Cardiac muscle cell (in vitro differentiated cells and primary cell): Measurements from ENCODE around the gene EPB41. TPM values are rescaled to one million over a fixed set of nuclear protein-coding genes. Genes with fewer than 3 reads are reported as not detected.
"Not testable (repeated sequence)": the region's sequence is repeated elsewhere in the genome, so short reads cannot be mapped to it uniquely, and the experiment has no call there.

Source experiments
- DNase-seq, 2 donors: peaks; one replicate each; pipeline versions ENCODE4 v3.0.0 to v3.0.0-alpha.2; 2010 to 2017; ENCODE audit warnings: low read depth in 1 of 2, low spot score in 1 of 2
- H3K27ac ChIP-seq: fragments of 200-600 bp; sonication (generic); 2 replicates; pipeline ENCODE4 v1.5.1; 2016
- H3K27me3 ChIP-seq: fragments of 200-600 bp; sonication (generic); 2 replicates; pipeline ENCODE4 v1.6.0; 2016; ENCODE audit warnings: control low read depth
- H3K36me3 ChIP-seq: fragments of 200-600 bp; sonication (generic); 2 replicates; pipeline ENCODE4 v1.5.1; 2016; ENCODE audit warnings: control low read depth
- H3K4me1 ChIP-seq: fragments of 200-600 bp; sonication (generic); 2 replicates; pipeline ENCODE4 v1.8.1; 2017; ENCODE audit warnings: low read depth, mild to moderate bottlenecking, mixed run types
- H3K4me3 ChIP-seq: fragments of 200-600 bp; sonication (generic); 2 replicates; pipeline ENCODE4 v1.5.1; 2016; ENCODE audit warnings: mild to moderate bottlenecking
- H3K9me3 ChIP-seq: fragments of 200-600 bp; sonication (generic); 2 replicates; pipeline ENCODE4 v1.5.1; 2017; ENCODE audit warnings: low read depth, mild to moderate bottlenecking, control low read depth
- polyA plus RNA-seq: library from polyadenylated mRNA; unstranded; fragments of >200 nt; fragmentation: Nextera tagmentation; extraction: Ambion mirVana; gene quantifications from 2 replicates; pipeline ENCODE4 v1.2.1, GENCODE V29; 2016
- total RNA-seq: library from RNA; depleted of rRNA; stranded (reverse); fragments of >200 nt; gene quantifications from 2 replicates; pipeline ENCODE4 v1.2.3, GENCODE V29; 2016
- TF ChIP-seq, protein P1 (sequence below): IDR thresholded peaks from 2 replicates; pipeline ENCODE4 v1.5.1; 2012; ENCODE audit warnings: low read depth, mild to moderate bottlenecking, low read length

Gene EPB41
- total and polyA plus RNA-seq, 2 experiments from 2014 or later: 15.4 to 50.5 TPM

GRCh38 chr1:28954126-28954726 lies 39.9 kb downstream of the EPB41 start:
- TF ChIP-seq, protein P1, sequence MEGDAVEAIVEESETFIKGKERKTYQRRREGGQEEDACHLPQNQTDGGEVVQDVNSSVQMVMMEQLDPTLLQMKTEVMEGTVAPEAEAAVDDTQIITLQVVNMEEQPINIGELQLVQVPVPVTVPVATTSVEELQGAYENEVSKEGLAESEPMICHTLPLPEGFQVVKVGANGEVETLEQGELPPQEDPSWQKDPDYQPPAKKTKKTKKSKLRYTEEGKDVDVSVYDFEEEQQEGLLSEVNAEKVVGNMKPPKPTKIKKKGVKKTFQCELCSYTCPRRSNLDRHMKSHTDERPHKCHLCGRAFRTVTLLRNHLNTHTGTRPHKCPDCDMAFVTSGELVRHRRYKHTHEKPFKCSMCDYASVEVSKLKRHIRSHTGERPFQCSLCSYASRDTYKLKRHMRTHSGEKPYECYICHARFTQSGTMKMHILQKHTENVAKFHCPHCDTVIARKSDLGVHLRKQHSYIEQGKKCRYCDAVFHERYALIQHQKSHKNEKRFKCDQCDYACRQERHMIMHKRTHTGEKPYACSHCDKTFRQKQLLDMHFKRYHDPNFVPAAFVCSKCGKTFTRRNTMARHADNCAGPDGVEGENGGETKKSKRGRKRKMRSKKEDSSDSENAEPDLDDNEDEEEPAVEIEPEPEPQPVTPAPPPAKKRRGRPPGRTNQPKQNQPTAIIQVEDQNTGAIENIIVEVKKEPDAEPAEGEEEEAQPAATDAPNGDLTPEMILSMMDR: no peak
- H3K9me3 ChIP-seq: no peaks in the 10 kb centered on the region
- no peak for DNase-seq

DNA sequence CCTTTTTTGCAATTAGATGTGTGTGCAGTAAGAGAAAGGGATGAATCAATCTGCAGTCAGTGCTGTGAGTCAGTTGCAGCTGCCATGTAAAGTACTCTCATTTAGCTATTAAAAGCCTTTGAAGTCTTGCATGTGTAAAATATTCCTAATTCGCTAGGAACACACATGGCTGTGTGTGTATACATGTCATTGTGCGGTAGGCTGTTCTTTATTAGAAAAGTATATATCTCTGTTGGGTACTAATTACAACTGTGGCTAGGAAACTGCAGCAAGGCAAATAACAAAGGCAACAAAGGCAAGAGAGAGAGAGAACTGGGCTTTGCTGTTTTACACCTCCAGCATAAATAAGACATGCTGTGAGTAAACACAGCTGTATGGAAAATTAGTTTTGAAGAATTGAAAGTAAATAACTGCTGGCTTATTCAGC lies 41.7 kb downstream of the EPB41 start:
- Histone ChIP-seq H3K4me3 (no peak overlapping the region), H3K27ac (no peak overlapping the region), H3K27me3 (no peaks in the 10 kb centered on the region), H3K9me3 (no peaks in the 10 kb centered on the region), H3K36me3 (no peaks in the 10 kb centered on the region), H3K4me1 (no peaks in the 10 kb centered on the region)
- DNase-seq: no peak
- TF ChIP-seq, protein P1: no peak

More at GRCh38 chr1:28954126-28954726, 39.9 kb downstream of the EPB41 start:
- Histone ChIP-seq H3K27me3 (no peaks in the 10 kb centered on the region), H3K36me3 (no peaks in the 10 kb centered on the region), H3K27ac (no peak overlapping the region), H3K4me3 (no peak overlapping the region), H3K4me1 (no peaks in the 10 kb centered on the region)

GRCh38 chr1:28962114-28962831 lies 47.9 kb downstream of the EPB41 start:
- DNase-seq, H3K4me1 ChIP-seq, H3K27me3 ChIP-seq, H3K4me3 ChIP-seq, H3K36me3 ChIP-seq, H3K9me3 ChIP-seq, H3K27ac ChIP-seq: not testable (repeated sequence)

DNA sequence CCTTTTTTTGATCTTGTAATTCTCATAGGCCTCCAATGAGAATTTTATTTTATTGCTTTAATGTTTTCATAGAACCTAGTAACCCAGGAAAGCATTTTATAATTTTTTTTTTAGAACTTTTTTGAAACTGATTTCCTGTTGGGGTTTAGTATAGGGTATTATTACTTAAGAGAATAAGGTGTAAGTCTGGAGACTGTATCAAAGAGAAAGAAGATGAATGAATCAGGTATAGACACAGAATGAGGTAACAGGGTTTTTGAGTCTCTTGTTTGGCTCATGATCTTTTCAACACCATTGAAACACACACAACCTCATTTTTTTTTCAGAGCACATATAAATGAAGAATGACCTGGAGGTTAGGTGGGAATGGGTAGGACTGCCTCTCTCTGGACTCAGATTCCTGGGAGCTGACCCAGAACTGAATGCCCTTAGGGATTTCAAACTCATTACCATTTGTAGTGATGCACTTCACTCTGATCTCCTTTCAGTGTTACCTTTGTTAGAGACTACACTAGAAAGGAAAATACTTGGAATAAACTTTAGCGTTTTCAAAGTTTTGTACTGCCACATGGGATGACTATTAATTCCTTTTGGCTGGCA lies 51.0 kb downstream of the EPB41 start:
- Histone ChIP-seq H3K9me3 (no peaks in the 10 kb centered on the region), H3K4me3 (no peak overlapping the region), H3K27me3 (no peaks in the 10 kb centered on the region), H3K27ac (no peak overlapping the region), H3K4me1 (peaks cover 6% of the 10 kb centered on the region), H3K36me3 (no peaks in the 10 kb centered on the region)
- no peak for DNase-seq
- TF ChIP-seq, protein P1: no peak

DNA sequence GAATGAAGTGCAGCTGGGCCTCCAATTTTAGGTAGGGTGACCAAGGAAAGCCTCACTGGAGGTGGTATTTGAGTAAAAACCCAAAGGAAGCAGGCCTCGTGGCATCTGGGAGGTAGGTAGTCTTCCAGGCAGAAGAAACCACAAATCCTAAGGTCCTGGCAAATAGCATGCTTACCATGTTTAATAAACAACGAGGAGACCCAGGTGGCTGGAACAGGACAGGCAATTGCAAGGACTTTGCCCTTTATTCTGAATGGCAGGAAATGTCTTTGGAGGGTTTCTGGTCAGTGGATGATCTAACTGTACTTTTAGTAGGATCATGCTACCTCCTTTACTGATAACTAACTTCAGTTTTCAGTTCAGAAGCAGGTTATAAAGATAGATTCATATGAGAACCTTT lies 52.2 kb downstream of the EPB41 start:
- no peak overlapping the region for H3K4me3 ChIP-seq
- no peaks in the 10 kb centered on the region for H3K36me3 ChIP-seq
- no peak for DNase-seq
- H3K27ac ChIP-seq: no peak overlapping the region
- peaks cover 6% of the 10 kb centered on the region for H3K4me1 ChIP-seq
- no peaks in the 10 kb centered on the region for H3K9me3 ChIP-seq
- TF ChIP-seq, protein P1: no peak
- H3K27me3 ChIP-seq: no peaks in the 10 kb centered on the region
